Endothelial cell of umbilical vein (primary cell): Measurements from ENCODE around the gene NRGN. TPM values are rescaled to one million over a fixed set of nuclear protein-coding genes. Genes with fewer than 3 reads are reported as not detected.

Source experiments
- BruUV-seq: library from RNA; stranded (reverse); fragments of 400-500 nt; replicated peaks from 2 replicates; lab custom pipeline; 2021; lab: Mats Ljungman, UMichigan
- CTCF ChIA-PET: fragments of 300-600, 350-600 bp; sonication (Branson Sonifier 250); formaldehyde crosslinking; loops from one replicate; lab custom pipeline; 2021; ENCODE audit warnings: antibody characterized with exemption, inconsistent platforms; lab: Charles Lee
- POLR2A ChIA-PET: fragments of 300-600, 350-600 bp; sonication (Branson Sonifier 250); formaldehyde crosslinking; loops from one replicate; lab custom pipeline; 2021; ENCODE audit warnings: antibody characterized with exemption, inconsistent platforms; lab: Charles Lee
- DNase-seq: peaks from one replicate; pipeline ENCODE4 v3.0.0-alpha.2; 2011; ENCODE audit warnings: low read depth, low spot score
- FAIRE-seq: peaks from 2 replicates; lab custom pipeline; 2011; peaks lifted over from hg19 to GRCh38; lab: Jason Lieb, UNC
- H2AFZ ChIP-seq: 2 replicates; pipeline ENCODE4 v1.6.0; 2012; ENCODE audit warnings: low read depth, low read length, control low read depth, inconsistent platforms
- H3K27ac ChIP-seq: 2 replicates; pipeline ENCODE4 v1.5.1; 2011; ENCODE audit warnings: low read depth, mild to moderate bottlenecking, control low read depth, low read length, moderate library complexity; ENCODE audit not compliant: insufficient read depth
- H3K27me3 ChIP-seq, 2 experiments: 2 replicates each; pipeline versions ENCODE4 v1.6.0 to v1.6.1; 2011; ENCODE audit warnings: low read length in 2 of 2, mixed read lengths in 1 of 2; ENCODE audit not compliant: control insufficient read depth in 2 of 2, insufficient read depth in 2 of 2
- H3K36me3 ChIP-seq, 2 experiments: 2 replicates in 1 of 2; 3 replicates in 1 of 2; pipeline ENCODE4 v1.5.1; 2011; ENCODE audit warnings: low read length in 2 of 2, mild to moderate bottlenecking in 1 of 2, moderate library complexity in 1 of 2; ENCODE audit not compliant: control insufficient read depth in 2 of 2, insufficient read depth in 2 of 2; ENCODE audit errors: extremely low read depth in 1 of 2
- H3K4me1 ChIP-seq: 3 replicates; pipeline ENCODE4 v1.5.1; 2011; ENCODE audit warnings: mild to moderate bottlenecking, low read length; ENCODE audit not compliant: control insufficient read depth, insufficient read depth; ENCODE audit errors: extremely low read depth
- H3K4me2 ChIP-seq: 2 replicates; pipeline ENCODE4 v1.6.1; 2011; ENCODE audit warnings: low read length, control low read depth, mixed read lengths; ENCODE audit not compliant: insufficient read depth
- H3K4me3 ChIP-seq, 3 experiments: fragments of 200-600 bp in 1 of 3; sonication (generic), shearing (Covaris generic) in 1 of 3; replicated peaks in 1 of 3; 2 replicates each; pipeline ENCODE4 v1.5.1; 2011 to 2016; ENCODE audit warnings: control low read depth in 3 of 3, low read length in 3 of 3, mild to moderate bottlenecking in 2 of 3, inconsistent platforms in 1 of 3, low read depth in 1 of 3, moderate library complexity in 1 of 3; ENCODE audit not compliant: insufficient read depth in 1 of 3
- H3K79me2 ChIP-seq: 2 replicates; pipeline ENCODE4 v1.6.0; 2012; ENCODE audit warnings: low read length, inconsistent platforms; ENCODE audit not compliant: control insufficient read depth, insufficient read depth
- H3K9ac ChIP-seq: replicated peaks from 2 replicates; pipeline ENCODE3; 2011; ENCODE audit warnings: low read length, control low read depth; ENCODE audit not compliant: insufficient read depth; ENCODE audit errors: extremely low read depth
- H3K9me1 ChIP-seq: replicated peaks from 3 replicates; pipeline ENCODE4 v1.6.0; 2011; ENCODE audit warnings: mild to moderate bottlenecking, low read length; ENCODE audit not compliant: control insufficient read depth, insufficient read depth; ENCODE audit errors: extremely low read depth
- H3K9me3 ChIP-seq: replicated peaks from 2 replicates; pipeline ENCODE4 v1.5.1; 2012; ENCODE audit warnings: low read length, inconsistent platforms; ENCODE audit not compliant: control insufficient read depth, insufficient read depth
- H4K20me1 ChIP-seq: replicated peaks from 2 replicates; pipeline ENCODE3; 2011; ENCODE audit warnings: mild to moderate bottlenecking, low read length; ENCODE audit not compliant: control insufficient read depth, insufficient read depth; ENCODE audit errors: extremely low read depth
- FOS ChIP-seq: IDR thresholded peaks from 2 replicates; pipeline ENCODE4 v1.6.1; 2011; ENCODE audit warnings: mild to moderate bottlenecking, low read length, moderate library complexity, borderline replicate concordance; ENCODE audit not compliant: insufficient read depth
- MYC ChIP-seq: IDR thresholded peaks from one replicate; pipeline ENCODE4 v1.6.1; 2011; ENCODE audit warnings: mild to moderate bottlenecking, low read depth, low read length
- dilution Hi-C: fragments of 300-500 bp; cut with MboI; formaldehyde crosslinking; loops from one replicate; pipeline ENCODE4 v1.15.0; 2019; ENCODE audit warnings: low sequenced_read_pairs; ENCODE audit not compliant: extremely low pct_ligation_motif_present
- intact Hi-C: fragments of 100-400 bp; cut with micrococcal nuclease; formaldehyde crosslinking; loops from one replicate; pipeline ENCODE4 v1.10.0; 2022
- polyA plus RNA-seq, 4 experiments: library from polyadenylated mRNA; depleted of rRNA in 3 of 4; stranded (reverse) in 3 of 4; unstranded in 1 of 4; fragments of >200 nt; gene quantifications; 2 replicates each; pipeline versions ENCODE4 v1.2.1 to v1.2.3, GENCODE V29; 2011 to 2012; ENCODE audit warnings: missing spikeins in 1 of 4
- total RNA-seq: library from RNA; stranded (reverse); gene quantifications from 2 replicates; pipeline ENCODE4 v1.2.3, GENCODE V29; 2021
- TF ChIP-seq, protein P1 (sequence below), 2 donors: IDR thresholded peaks; 1 replicate in 1 of 2; 2 replicates in 1 of 2; pipeline ENCODE4 v1.5.1; 2011; ENCODE audit warnings: low read length in 2 of 2, mild to moderate bottlenecking in 2 of 2, moderate library complexity in 2 of 2, control low read depth in 1 of 2, inconsistent platforms in 1 of 2, low read depth in 1 of 2; ENCODE audit not compliant: insufficient read depth in 1 of 2; ENCODE audit errors: extremely low read depth in 1 of 2

The NRGN gene
- total and polyA plus RNA-seq, 2 donors (not counting 3 experiments of a cell fraction or from before 2014, with no cell fraction given), result 29.1 to 33.5 TPM

DNA sequence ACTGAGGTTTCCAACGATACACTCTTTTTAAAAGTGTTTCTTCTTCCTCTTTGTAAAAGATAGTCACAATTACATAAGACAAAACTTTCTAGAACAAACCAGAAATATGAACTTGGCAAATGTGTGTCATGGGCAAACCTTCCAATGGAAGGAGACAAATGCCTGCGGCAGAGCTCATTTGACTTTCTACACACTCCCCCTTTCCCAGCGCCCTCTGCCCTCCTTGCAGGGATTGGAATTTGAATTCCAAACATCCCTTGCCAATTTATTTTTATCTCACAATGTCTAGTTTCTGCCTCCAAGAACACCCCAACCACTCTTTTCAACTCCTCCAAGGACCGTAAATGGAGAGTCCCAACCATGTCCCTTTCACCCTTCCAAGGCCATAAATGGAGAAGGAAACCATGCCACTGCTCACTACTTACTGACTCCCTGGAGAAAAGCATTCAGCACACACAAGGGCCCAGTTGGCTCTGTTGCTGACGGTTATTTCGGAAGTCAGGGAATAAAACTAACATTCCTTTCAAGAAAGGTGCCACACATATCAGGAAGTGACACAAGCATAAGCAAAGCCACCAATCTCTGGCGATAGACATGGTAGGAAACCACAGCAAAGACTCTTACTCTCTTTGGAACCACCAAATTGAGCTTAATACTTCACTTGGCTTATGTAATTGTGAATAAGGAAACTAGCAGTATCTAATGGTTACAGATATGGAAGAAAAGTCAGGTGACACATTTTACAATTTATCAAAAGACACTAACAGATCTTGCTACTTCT lies 37.3 kb downstream of the NRGN start:
- no peak overlapping the region for H3K4me2 ChIP-seq
- no peaks in the 10 kb centered on the region for H3K9me1 ChIP-seq
- intact Hi-C loops (no loop called here), dilution Hi-C loops (no loop called here)
- no TSS peak for BruUV-seq
- no peak overlapping the region for H2AFZ ChIP-seq
- no peaks in the 10 kb centered on the region for H3K36me3 ChIP-seq
- no peaks in the 10 kb centered on the region for H4K20me1 ChIP-seq
- FAIRE-seq (no peak), DNase-seq (no peak)
- H3K79me2 ChIP-seq, result peaks cover 29% of the 10 kb centered on the region
- no peak overlapping the region for H3K27ac ChIP-seq
- TF ChIP-seq FOS, result no peak
- H3K9me3 ChIP-seq, result no peaks in the 10 kb centered on the region
- H3K4me1 ChIP-seq, result no peaks in the 10 kb centered on the region
- no peaks in the 10 kb centered on the region for H3K27me3 ChIP-seq
- H3K4me3 ChIP-seq, result no peak overlapping the region
- H3K9ac ChIP-seq, result no peak overlapping the region
- ChIA-PET CTCF (interaction anchor here (3.1 to 4.2 kb wide), 4 partner anchors 8 to 107 kb away, joined by 27 to 52 read pairs (median 45); partner anchors contain the start of gene ESAM), POLR2A (no interaction called here)

DNA sequence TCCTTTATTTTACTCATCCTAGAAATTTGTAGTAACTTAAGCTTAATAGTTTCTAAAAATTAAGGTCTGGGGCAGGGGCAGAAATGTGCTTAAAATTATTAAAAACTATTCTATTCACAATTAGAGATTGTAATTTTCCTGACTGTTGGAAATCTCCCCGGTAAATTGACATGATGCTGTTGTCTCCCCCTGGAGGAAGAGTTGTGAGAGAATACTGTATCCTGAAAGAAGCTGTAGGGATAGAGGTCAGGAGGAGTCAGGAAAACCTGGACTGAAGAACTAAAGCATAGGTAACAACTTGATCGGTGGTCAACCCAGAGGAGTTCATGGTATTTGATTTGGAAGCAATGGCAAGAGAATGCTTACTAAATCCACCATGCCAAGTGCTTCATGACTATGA lies 38.5 kb downstream of the NRGN start:
- Histone ChIP-seq H3K9ac (no peak overlapping the region), H4K20me1 (no peaks in the 10 kb centered on the region), H3K9me1 (no peaks in the 10 kb centered on the region), H3K27ac (no peak overlapping the region), H3K9me3 (no peaks in the 10 kb centered on the region), H3K4me1 (no peaks in the 10 kb centered on the region), H3K27me3 (no peaks in the 10 kb centered on the region), H3K36me3 (no peaks in the 10 kb centered on the region), H2AFZ (no peak overlapping the region), H3K4me2 (no peak overlapping the region), H3K79me2 (peaks cover 31% of the 10 kb centered on the region), H3K4me3 (no peak overlapping the region)
- DNase-seq (no peak), FAIRE-seq (no peak)
- no TSS peak for BruUV-seq
- TF ChIP-seq MYC, result no peak
- TF ChIP-seq, protein P1, sequence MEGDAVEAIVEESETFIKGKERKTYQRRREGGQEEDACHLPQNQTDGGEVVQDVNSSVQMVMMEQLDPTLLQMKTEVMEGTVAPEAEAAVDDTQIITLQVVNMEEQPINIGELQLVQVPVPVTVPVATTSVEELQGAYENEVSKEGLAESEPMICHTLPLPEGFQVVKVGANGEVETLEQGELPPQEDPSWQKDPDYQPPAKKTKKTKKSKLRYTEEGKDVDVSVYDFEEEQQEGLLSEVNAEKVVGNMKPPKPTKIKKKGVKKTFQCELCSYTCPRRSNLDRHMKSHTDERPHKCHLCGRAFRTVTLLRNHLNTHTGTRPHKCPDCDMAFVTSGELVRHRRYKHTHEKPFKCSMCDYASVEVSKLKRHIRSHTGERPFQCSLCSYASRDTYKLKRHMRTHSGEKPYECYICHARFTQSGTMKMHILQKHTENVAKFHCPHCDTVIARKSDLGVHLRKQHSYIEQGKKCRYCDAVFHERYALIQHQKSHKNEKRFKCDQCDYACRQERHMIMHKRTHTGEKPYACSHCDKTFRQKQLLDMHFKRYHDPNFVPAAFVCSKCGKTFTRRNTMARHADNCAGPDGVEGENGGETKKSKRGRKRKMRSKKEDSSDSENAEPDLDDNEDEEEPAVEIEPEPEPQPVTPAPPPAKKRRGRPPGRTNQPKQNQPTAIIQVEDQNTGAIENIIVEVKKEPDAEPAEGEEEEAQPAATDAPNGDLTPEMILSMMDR (IDR thresholded peaks at IDR 0.05; ENCODE audit: extremely low read depth in 1 of 2, insufficient read depth in 1 of 2, low read depth in 1 of 2, low read length in 2 of 2), result peak in 1 of 2 donors; percentile 26
- ChIA-PET CTCF (interaction anchor here (0.6 to 4.2 kb wide), 22 partner anchors 10 to 134 kb away, joined by 3 to 52 read pairs (median 6); partner anchors contain the start of gene ESAM), POLR2A (no interaction called here)
- dilution Hi-C loops, result no loop called here
- intact Hi-C loops, result loop anchor here (1.0 to 2.0 kb wide), 2 partner anchors 8 to 15 kb away; partner anchors contain the start of gene ESAM
